Neural progenitor cell (in vitro differentiated cells): Measurements from ENCODE around the gene TIMP2. TPM values are rescaled to one million over a fixed set of nuclear protein-coding genes. Genes with fewer than 3 reads are reported as not detected.
A peak's percentile ranks its signal among the peaks of the same experiment; 100 is the strongest.

ENCODE experiments used
- DNase-seq: peaks from one replicate; pipeline ENCODE4 v3.0.0-alpha.2; 2016; ENCODE audit warnings: low spot score
- H2AFZ ChIP-seq: fragments of 200-600 bp; sonication (generic); replicated peaks from 2 replicates; pipeline ENCODE4 v1.6.1; 2016; ENCODE audit warnings: antibody characterized with exemption
- H3F3A ChIP-seq: fragments of 200-600 bp; sonication (generic); 2 replicates; pipeline ENCODE4 v1.6.1; 2016; ENCODE audit warnings: antibody characterized with exemption, low read depth
- H3K27ac ChIP-seq: fragments of 200-600 bp; sonication (generic); 2 replicates; pipeline ENCODE4 v1.5.1; 2016; ENCODE audit warnings: mild to moderate bottlenecking
- H3K27me3 ChIP-seq: fragments of 200-600 bp; sonication (generic); 2 replicates; pipeline ENCODE4 v1.6.1; 2016; ENCODE audit warnings: mild to moderate bottlenecking, moderate library complexity
- H3K36me3 ChIP-seq: fragments of 200-600 bp; sonication (generic); 2 replicates; pipeline ENCODE4 v1.5.1; 2016
- H3K4me1 ChIP-seq: fragments of 200-600 bp; sonication (generic); 2 replicates; pipeline ENCODE4 v1.6.1; 2016; ENCODE audit warnings: mixed run types
- H3K4me2 ChIP-seq: fragments of 200-600 bp; sonication (generic); 2 replicates; pipeline ENCODE4 v1.6.1; 2016
- H3K4me3 ChIP-seq: fragments of 200-600 bp; sonication (generic); 2 replicates; pipeline ENCODE4 v1.5.1; 2016
- H3K79me2 ChIP-seq: fragments of 200-600 bp; sonication (generic); 2 replicates; pipeline ENCODE4 v1.6.1; 2016; ENCODE audit warnings: low read depth
- H3K9ac ChIP-seq: fragments of 200-600 bp; sonication (generic); 2 replicates; pipeline ENCODE4 v1.6.1; 2016
- H3K9me3 ChIP-seq: fragments of 200-600 bp; sonication (generic); 2 replicates; pipeline ENCODE4 v1.5.1; 2016; ENCODE audit warnings: low read depth
- H4K20me1 ChIP-seq: fragments of 200-600 bp; sonication (generic); 2 replicates; pipeline ENCODE4 v1.6.1; 2016; ENCODE audit warnings: low read depth
- H3K27ac Mint-ChIP-seq: 3 replicates; pipeline ENCODE4 v1.8.0; 2021; ENCODE audit warnings: mixed read lengths
- H3K27me3 Mint-ChIP-seq: 2 replicates; pipeline ENCODE4 v1.8.0; 2022; ENCODE audit warnings: low read depth, mild to moderate bottlenecking, inconsistent platforms, moderate library complexity, mixed read lengths; ENCODE audit not compliant: insufficient read depth
- H3K36me3 Mint-ChIP-seq: 3 replicates; pipeline ENCODE4 v1.8.0; 2021; ENCODE audit warnings: mixed read lengths
- H3K4me1 Mint-ChIP-seq: 3 replicates; pipeline ENCODE4 v1.8.0; 2021; ENCODE audit warnings: mixed read lengths
- H3K4me3 Mint-ChIP-seq: 3 replicates; pipeline ENCODE4 v1.8.0; 2021; ENCODE audit warnings: mild to moderate bottlenecking, moderate library complexity, mixed read lengths
- H3K9me3 Mint-ChIP-seq: 3 replicates; pipeline ENCODE4 v1.8.0; 2020; ENCODE audit warnings: mixed read lengths
- CTCF ChIP-seq: fragments of 200-600 bp; sonication (generic); IDR thresholded peaks from 2 replicates; pipeline ENCODE4 v1.5.1; 2017; ENCODE audit warnings: antibody characterized with exemption, mild to moderate bottlenecking
- EZH2 ChIP-seq: fragments of 200-600 bp; sonication (generic); IDR thresholded peaks from 2 replicates; pipeline ENCODE4 v1.6.1; 2017; ENCODE audit warnings: antibody characterized with exemption, mild to moderate bottlenecking, moderate library complexity
- EZH2phosphoT487 ChIP-seq: fragments of 200-600 bp; sonication (generic); IDR thresholded peaks from 2 replicates; pipeline ENCODE4 v1.6.1; 2017; ENCODE audit warnings: antibody characterized with exemption
- total RNA-seq: library from RNA; depleted of rRNA; stranded (reverse); fragments of >200 nt; gene quantifications from 2 replicates; pipeline ENCODE4 v1.2.3, GENCODE V29; 2015; ENCODE audit warnings: low replicate concordance

Gene TIMP2
- total RNA-seq, 1 donor from 2014 or later = 19.8 TPM

DNA sequence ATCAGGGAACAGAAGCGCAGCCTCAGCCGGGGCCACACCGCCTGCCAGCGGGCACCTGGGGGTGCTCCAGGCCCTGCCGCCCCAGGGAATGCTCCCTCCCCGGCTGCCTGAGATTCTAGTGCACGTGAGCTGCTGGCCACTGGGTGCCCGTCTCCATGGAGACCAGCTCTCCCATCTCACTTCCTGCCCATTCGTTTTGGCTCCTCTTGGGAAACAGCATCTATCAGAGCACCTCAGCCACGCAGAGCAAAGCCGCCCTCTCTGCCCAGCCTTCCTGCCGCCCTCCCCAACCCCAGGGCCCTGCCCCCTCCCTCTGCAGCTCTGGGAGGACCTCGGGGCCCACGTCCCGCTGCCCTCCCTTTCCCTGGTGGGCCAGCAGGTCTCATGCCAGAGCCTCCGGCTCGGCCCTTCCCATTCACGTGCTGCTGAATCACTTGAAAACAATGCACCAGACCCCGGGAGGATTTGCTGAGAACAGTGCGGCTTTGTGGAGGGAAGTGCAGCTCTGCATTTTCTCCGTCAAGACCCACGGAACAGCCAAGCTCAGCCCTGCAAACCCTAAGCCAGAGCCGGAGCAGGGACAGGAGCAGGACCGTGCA is 41.6 kb downstream of the TIMP2 start:
- peak; percentile 90 for DNase-seq

GRCh38 chr17:78883089-78883532 is 42.1 kb downstream of the TIMP2 start:
- H3K36me3 ChIP-seq = no peaks in the 10 kb centered on the region
- H3K79me2 ChIP-seq = peaks cover 27% of the 10 kb centered on the region
- H3F3A ChIP-seq = peaks cover 22% of the 10 kb centered on the region
- H3K4me3 ChIP-seq = peak overlapping the region; percentile 9
- H3K4me2 ChIP-seq = peak overlapping the region; percentile 62
- Mint-ChIP-seq H3K36me3 (peaks cover 10% of the 10 kb centered on the region), H3K27ac (peak overlapping the region; percentile 88), H3K27me3 (peaks cover 9% of the 10 kb centered on the region), H3K9me3 (no peaks in the 10 kb centered on the region), H3K4me1 (peaks cover 65% of the 10 kb centered on the region), H3K4me3 (peak overlapping the region; percentile 78)
- TF ChIP-seq EZH2phosphoT487 (no peak), CTCF (no peak), EZH2 (no peak)
- H3K27me3 ChIP-seq = no peaks in the 10 kb centered on the region
- peaks cover 24% of the 10 kb centered on the region for H4K20me1 ChIP-seq
- no peak for DNase-seq
- H3K4me1 ChIP-seq = peaks cover 31% of the 10 kb centered on the region
- H3K9ac ChIP-seq = no peak overlapping the region
- no peaks in the 10 kb centered on the region for H3K9me3 ChIP-seq
- no peak overlapping the region for H2AFZ ChIP-seq
- H3K27ac ChIP-seq = no peak overlapping the region

More for the DNA sequence above, 41.6 kb downstream of the TIMP2 start:
- H3K9me3 ChIP-seq = no peaks in the 10 kb centered on the region
- peak overlapping the region; percentile 9 for H3K4me3 ChIP-seq
- H3K79me2 ChIP-seq = peaks cover 27% of the 10 kb centered on the region
- TF ChIP-seq EZH2phosphoT487 = no peak
- TF ChIP-seq CTCF = peak; percentile 7
- no peak for TF ChIP-seq EZH2
- peak overlapping the region; percentile 62 for H3K4me2 ChIP-seq
- peaks cover 22% of the 10 kb centered on the region for H3F3A ChIP-seq
- H3K27ac Mint-ChIP-seq = peak overlapping the region; percentile 91
- peaks cover 63% of the 10 kb centered on the region for H3K4me1 Mint-ChIP-seq
- peaks cover 31% of the 10 kb centered on the region for H3K4me1 ChIP-seq
- peak overlapping the region; percentile 78 for H3K4me3 Mint-ChIP-seq
- H2AFZ ChIP-seq = no peak overlapping the region
- H3K9ac ChIP-seq = no peak overlapping the region
- H3K9me3 Mint-ChIP-seq = no peaks in the 10 kb centered on the region
- no peaks in the 10 kb centered on the region for H3K36me3 ChIP-seq
- H3K36me3 Mint-ChIP-seq = peaks cover 10% of the 10 kb centered on the region
- H4K20me1 ChIP-seq = peaks cover 24% of the 10 kb centered on the region
- peaks cover 9% of the 10 kb centered on the region for H3K27me3 Mint-ChIP-seq
- peak overlapping the region; percentile 77 for H3K27ac ChIP-seq
- H3K27me3 ChIP-seq = no peaks in the 10 kb centered on the region

DNA sequence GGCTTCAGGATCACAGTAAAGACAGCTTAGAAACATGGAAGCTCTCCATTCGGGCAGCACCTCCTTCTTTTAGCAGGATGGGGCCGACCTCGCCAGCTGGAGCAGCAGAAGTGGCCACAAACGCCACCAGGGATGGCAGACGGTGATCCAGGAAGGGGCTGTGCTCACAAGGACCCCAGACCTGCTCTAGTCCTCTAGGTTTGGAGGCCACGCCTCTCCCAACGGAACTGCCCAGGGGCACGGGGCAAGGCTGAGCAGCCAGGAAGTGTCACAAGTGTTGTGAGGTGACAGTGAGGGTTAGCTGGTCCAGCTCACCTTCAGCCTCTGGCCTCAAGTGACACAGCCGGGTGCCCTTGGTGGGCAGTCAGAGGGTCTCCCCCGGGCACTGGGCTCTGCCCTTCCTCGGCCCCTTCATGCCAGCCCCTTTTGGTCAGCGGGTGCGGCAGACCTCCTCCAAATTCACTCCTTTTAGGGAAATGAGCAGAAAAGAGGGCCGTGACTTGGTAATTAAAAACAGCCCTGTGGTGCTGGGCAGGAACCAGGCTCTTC is 42.6 kb downstream of the TIMP2 start:
- Histone ChIP-seq H3K4me2 (peak overlapping the region; percentile 62), H3K4me1 (peaks cover 31% of the 10 kb centered on the region)

More for the DNA sequence above, 42.6 kb downstream of the TIMP2 start:
- peaks cover 24% of the 10 kb centered on the region for H4K20me1 ChIP-seq
- no peaks in the 10 kb centered on the region for H3K9me3 ChIP-seq
- no peak overlapping the region for H3K27ac ChIP-seq
- peaks cover 27% of the 10 kb centered on the region for H3K79me2 ChIP-seq
- H3K36me3 ChIP-seq = no peaks in the 10 kb centered on the region
- no peak overlapping the region for H2AFZ ChIP-seq
- Mint-ChIP-seq H3K27ac (no peak overlapping the region), H3K4me3 (peak overlapping the region; percentile 78), H3K4me1 (peaks cover 65% of the 10 kb centered on the region), H3K27me3 (peaks cover 9% of the 10 kb centered on the region), H3K36me3 (peaks cover 7% of the 10 kb centered on the region), H3K9me3 (no peaks in the 10 kb centered on the region)
- TF ChIP-seq EZH2phosphoT487 (no peak), CTCF (no peak)
- DNase-seq = no peak
- no peak overlapping the region for H3K9ac ChIP-seq
- no peaks in the 10 kb centered on the region for H3K27me3 ChIP-seq
- H3K4me3 ChIP-seq = no peak overlapping the region
- peaks cover 22% of the 10 kb centered on the region for H3F3A ChIP-seq
